Lower leg skin (tissue), 3 donors: Measurements from ENCODE around the gene HHIPL1.

Source experiments
- CTCF ChIP-seq, 3 donors: fragments of 450-650 bp; IDR thresholded peaks; one replicate each; pipeline ENCODE4 v1.5.1; 2016; ENCODE audit warnings: antibody characterized with exemption in 3 of 3, mild to moderate bottlenecking in 3 of 3, moderate library complexity in 2 of 3
- POLR2A ChIP-seq, 2 donors: fragments of 450-650 bp; IDR thresholded peaks; one replicate each; pipeline ENCODE4 v1.6.1; 2016 to 2017; ENCODE audit warnings: antibody characterized with exemption in 2 of 2, mild to moderate bottlenecking in 1 of 2, moderate library complexity in 1 of 2

- TF ChIP-seq CTCF (IDR thresholded peaks at IDR 0.05): no peak
- no peak for TF ChIP-seq POLR2A (IDR thresholded peaks at IDR 0.05)
Measured at GRCh38 chr14:99703381-99703780, 58.5 kb downstream of the HHIPL1 start.
